OCI-LY3 (cell line): ENCODE data around the gene ELAPOR2.

ENCODE experiments used
- H2AFZ ChIP-seq: fragments of 200-600, 300-600 bp; shearing (Covaris generic); 2 replicates; pipeline ENCODE4 v1.6.0; 2014; ENCODE audit warnings: antibody characterized with exemption, low read depth, low read length
- H3K27ac ChIP-seq: fragments of 200-600, 300-600 bp; sonication (generic); 2 replicates; pipeline ENCODE4 v1.5.1; 2014; ENCODE audit warnings: mild to moderate bottlenecking, low read length, moderate library complexity, mixed read lengths
- H3K27me3 ChIP-seq: fragments of 200-600, 300-600 bp; sonication (generic); 2 replicates; pipeline ENCODE4 v1.6.1; 2014; ENCODE audit warnings: low read depth, low read length, mixed read lengths
- H3K36me3 ChIP-seq: fragments of 200-600, 300-600 bp; sonication (generic); replicated peaks from 2 replicates; pipeline ENCODE3; 2014; ENCODE audit warnings: low read depth, low read length, mixed read lengths
- H3K4me1 ChIP-seq: fragments of 300-600, 200-600 bp; sonication (generic); 2 replicates; pipeline ENCODE4 v1.6.1; 2014; ENCODE audit warnings: low read length, mixed read lengths
- H3K4me2 ChIP-seq: fragments of 200-600, 300-600 bp; sonication (generic); 2 replicates; pipeline ENCODE4 v1.6.1; 2014; ENCODE audit warnings: low read length, mixed read lengths
- H3K4me3 ChIP-seq: fragments of 300-600, 200-600 bp; sonication (generic); 2 replicates; pipeline ENCODE4 v1.5.1; 2014; ENCODE audit warnings: antibody characterized with exemption, mild to moderate bottlenecking, low read length, moderate library complexity
- H3K79me2 ChIP-seq: fragments of 300-600, 200-600 bp; shearing (Covaris generic); 2 replicates; pipeline ENCODE4 v1.6.1; 2014; ENCODE audit warnings: mild to moderate bottlenecking, low read length, mixed read lengths
- H3K9ac ChIP-seq: fragments of 300-600, 200-600 bp; shearing (Covaris generic); 2 replicates; pipeline ENCODE4 v1.6.0; 2014; ENCODE audit warnings: mild to moderate bottlenecking, low read length, moderate library complexity
- H3K9me3 ChIP-seq: fragments of 200-600, 300-600 bp; shearing (Covaris generic); 2 replicates; pipeline ENCODE4 v1.6.1; 2014; ENCODE audit warnings: low read length, mixed read lengths; ENCODE audit not compliant: insufficient read depth
- H4K20me1 ChIP-seq: fragments of 200-600, 300-600 bp; sonication (generic); 2 replicates; pipeline ENCODE4 v1.6.1; 2016; ENCODE audit warnings: low read length, mixed read lengths; ENCODE audit not compliant: insufficient read depth
- EZH2phosphoT487 ChIP-seq: fragments of 200-600 bp; shearing (Covaris generic); IDR thresholded peaks from 2 replicates; pipeline ENCODE4 v1.6.1; 2018; ENCODE audit warnings: antibody characterized with exemption, mixed run types, low read depth
- TF ChIP-seq, protein P1 (sequence below): fragments of 200-600, 300-600 bp; sonication (generic); IDR thresholded peaks from 2 replicates; pipeline ENCODE4 v1.5.1; 2014; ENCODE audit warnings: antibody characterized with exemption, low read length, low read depth

The ELAPOR2 gene

DNA sequence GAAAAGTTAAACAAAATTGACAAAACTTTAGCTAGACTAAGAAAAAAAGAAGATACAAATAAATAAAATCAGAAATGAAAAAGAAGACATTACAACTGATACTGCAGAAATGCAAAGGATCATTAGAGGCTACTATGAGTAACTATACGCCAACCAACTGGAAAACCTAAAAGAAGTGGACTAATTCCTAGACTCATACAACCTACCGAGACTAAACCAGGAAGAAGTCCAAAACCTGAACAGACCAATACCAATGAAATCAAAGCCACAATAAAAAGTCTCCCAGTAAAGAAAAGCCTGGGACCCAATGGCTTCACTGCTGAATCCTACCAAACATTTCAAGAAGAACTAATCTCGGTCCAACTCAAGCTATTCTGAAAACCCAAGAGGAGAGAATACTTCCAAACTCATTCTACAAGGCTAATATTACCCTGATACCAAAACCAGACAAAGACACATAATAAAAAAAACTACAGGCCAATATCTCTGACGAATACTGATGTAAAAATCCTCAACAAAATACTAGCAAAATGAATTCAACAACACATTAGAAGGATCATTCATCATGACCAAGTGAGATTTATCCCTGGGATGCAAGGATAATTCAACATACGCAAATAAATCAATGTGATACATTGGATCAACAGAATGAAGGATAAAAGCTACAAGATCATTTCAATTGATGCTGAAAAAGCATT lies 20.3 kb downstream of the ELAPOR2 start:
- no peaks in the 10 kb centered on the region for H3K4me1 ChIP-seq
- no peaks in the 10 kb centered on the region for H3K9me3 ChIP-seq
- H3K4me2 ChIP-seq: no peak overlapping the region
- no peak for TF ChIP-seq EZH2phosphoT487
- TF ChIP-seq, protein P1, sequence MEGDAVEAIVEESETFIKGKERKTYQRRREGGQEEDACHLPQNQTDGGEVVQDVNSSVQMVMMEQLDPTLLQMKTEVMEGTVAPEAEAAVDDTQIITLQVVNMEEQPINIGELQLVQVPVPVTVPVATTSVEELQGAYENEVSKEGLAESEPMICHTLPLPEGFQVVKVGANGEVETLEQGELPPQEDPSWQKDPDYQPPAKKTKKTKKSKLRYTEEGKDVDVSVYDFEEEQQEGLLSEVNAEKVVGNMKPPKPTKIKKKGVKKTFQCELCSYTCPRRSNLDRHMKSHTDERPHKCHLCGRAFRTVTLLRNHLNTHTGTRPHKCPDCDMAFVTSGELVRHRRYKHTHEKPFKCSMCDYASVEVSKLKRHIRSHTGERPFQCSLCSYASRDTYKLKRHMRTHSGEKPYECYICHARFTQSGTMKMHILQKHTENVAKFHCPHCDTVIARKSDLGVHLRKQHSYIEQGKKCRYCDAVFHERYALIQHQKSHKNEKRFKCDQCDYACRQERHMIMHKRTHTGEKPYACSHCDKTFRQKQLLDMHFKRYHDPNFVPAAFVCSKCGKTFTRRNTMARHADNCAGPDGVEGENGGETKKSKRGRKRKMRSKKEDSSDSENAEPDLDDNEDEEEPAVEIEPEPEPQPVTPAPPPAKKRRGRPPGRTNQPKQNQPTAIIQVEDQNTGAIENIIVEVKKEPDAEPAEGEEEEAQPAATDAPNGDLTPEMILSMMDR: no peak
- H3K4me3 ChIP-seq: no peak overlapping the region
- no peaks in the 10 kb centered on the region for H3K79me2 ChIP-seq
- H2AFZ ChIP-seq: no peak overlapping the region
- no peak overlapping the region for H3K9ac ChIP-seq
- no peaks in the 10 kb centered on the region for H3K36me3 ChIP-seq
- H3K27ac ChIP-seq: no peak overlapping the region
- H4K20me1 ChIP-seq: no peaks in the 10 kb centered on the region
- no peaks in the 10 kb centered on the region for H3K27me3 ChIP-seq

DNA sequence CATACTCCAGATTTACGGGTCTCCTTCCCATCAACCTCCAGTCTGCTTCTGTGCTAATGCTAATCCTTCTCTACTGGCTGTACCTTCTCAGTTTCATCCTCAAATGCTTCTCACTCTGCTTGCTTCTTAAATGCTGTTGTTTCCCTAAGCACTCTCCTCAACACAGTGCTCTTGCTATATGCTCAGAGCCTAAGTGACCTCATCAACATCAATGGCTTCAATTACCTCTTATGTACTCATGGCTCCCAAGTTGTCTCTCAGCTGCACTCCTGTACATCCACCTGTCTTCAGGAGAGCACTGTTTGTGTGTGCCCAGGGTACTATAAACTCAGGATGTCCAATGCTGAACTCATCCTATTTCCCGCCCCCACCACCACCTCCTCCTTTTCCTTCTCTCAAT lies 22.5 kb downstream of the ELAPOR2 start:
- no peaks in the 10 kb centered on the region for H3K27me3 ChIP-seq

DNA sequence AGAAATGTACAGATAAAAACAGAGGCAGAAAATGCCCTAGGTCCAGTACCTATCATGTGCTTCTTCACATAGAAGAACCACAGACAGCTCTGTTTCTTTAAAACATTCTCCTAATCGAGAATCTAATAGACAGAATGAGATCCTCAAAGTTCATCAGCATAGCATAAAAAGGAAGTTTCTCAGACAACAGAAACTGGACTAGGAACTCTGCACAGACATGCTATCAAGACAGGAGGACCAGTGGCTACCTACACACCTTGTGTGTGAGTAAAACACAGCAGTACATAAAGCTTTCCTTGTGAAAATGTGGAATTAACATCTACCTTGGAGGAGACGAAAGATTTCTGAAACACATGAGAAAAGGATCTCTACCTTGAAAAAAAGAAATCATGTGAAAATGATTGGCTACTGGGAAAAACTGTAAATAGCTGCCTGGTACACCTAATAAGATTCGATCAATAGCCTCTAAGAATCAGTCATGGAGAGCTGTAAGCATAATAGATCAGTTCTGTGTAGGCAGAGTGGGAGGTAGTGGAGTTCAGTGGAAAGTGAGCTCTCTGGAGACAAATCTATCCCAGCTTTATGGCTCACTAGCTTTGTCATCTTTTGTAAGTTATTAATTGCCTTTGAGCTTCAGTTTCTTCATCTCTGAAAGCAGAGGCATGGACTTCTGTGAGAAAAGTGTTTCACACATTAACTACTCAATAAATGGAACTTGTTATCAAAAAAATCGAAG lies 26.7 kb downstream of the ELAPOR2 start:
- H3K4me2 ChIP-seq: peak overlapping the region; percentile 34
- TF ChIP-seq, protein P1: no peak
- TF ChIP-seq EZH2phosphoT487: no peak
- H3K79me2 ChIP-seq: no peaks in the 10 kb centered on the region
- H3K27ac ChIP-seq: no peak overlapping the region
- 0 out of 2 replicates have a peak overlapping the region, but pooled peaks have one; percentile 32 for H2AFZ ChIP-seq
- H3K9me3 ChIP-seq: no peaks in the 10 kb centered on the region; the same call in 1 of the 2 replicates
- H3K4me3 ChIP-seq: no peak overlapping the region
- no peaks in the 10 kb centered on the region for H3K36me3 ChIP-seq
- H3K9ac ChIP-seq: no peak overlapping the region
- no peaks in the 10 kb centered on the region for H3K27me3 ChIP-seq
- H3K4me1 ChIP-seq: peaks cover 20% of the 10 kb centered on the region
- H4K20me1 ChIP-seq: no peaks in the 10 kb centered on the region

More for the DNA sequence above, 22.5 kb downstream of the ELAPOR2 start:
- Histone ChIP-seq H3K27ac (no peak overlapping the region), H3K4me2 (no peak overlapping the region), H3K9ac (no peak overlapping the region), H3K36me3 (no peaks in the 10 kb centered on the region), H3K9me3 (no peaks in the 10 kb centered on the region), H3K79me2 (no peaks in the 10 kb centered on the region), H2AFZ (no peak overlapping the region), H3K4me1 (peaks cover 11% of the 10 kb centered on the region), H4K20me1 (no peaks in the 10 kb centered on the region), H3K4me3 (no peak overlapping the region)
- TF ChIP-seq, protein P1: no peak
- TF ChIP-seq EZH2phosphoT487: no peak

DNA sequence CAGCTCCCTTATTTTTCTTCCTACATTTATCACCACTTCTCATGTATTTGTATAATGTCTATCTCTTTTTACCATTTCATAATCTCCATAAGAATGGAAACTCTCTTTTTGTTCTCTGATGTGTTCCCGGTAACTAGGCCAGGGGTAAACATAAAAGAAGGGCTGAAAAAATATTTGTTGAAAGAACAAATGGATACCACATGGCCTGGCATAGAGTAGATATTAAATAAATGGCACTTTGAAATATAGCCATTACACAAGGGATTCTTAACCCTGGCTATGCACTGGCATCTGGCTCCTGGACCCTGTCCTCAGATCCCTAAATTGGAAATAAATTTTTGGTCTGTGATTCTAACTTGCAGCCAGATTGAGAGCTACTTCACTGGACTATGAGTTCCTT lies 30.4 kb downstream of the ELAPOR2 start:
- no peaks in the 10 kb centered on the region for H3K27me3 ChIP-seq
- no peak overlapping the region for H3K27ac ChIP-seq
- H3K9ac ChIP-seq: no peak overlapping the region
- peaks cover 26% of the 10 kb centered on the region for H3K4me1 ChIP-seq
- H3K79me2 ChIP-seq: no peaks in the 10 kb centered on the region
- H3K9me3 ChIP-seq: no peaks in the 10 kb centered on the region; the same call in 1 of the 2 replicates
- H4K20me1 ChIP-seq: no peaks in the 10 kb centered on the region
- H3K36me3 ChIP-seq: no peaks in the 10 kb centered on the region
- no peak overlapping the region for H3K4me2 ChIP-seq
- TF ChIP-seq, protein P1: no peak
- no peak for TF ChIP-seq EZH2phosphoT487
- no peak overlapping the region for H3K4me3 ChIP-seq
- no peak overlapping the region for H2AFZ ChIP-seq
